BE2C (cell line): Measurements from ENCODE around the gene ZNF207.

Experiments used
- DNase-seq: peaks from one replicate; pipeline ENCODE4 v3.0.0-alpha.2; 2020
- H3K27me3 ChIP-seq: fragments of 250-450 bp; sonication (Bioruptor Pico); 2 replicates; pipeline ENCODE4 v1.5.1; 2020; ENCODE audit warnings: mild to moderate bottlenecking
- H3K36me3 ChIP-seq: fragments of 250-450 bp; sonication (Bioruptor Pico); 2 replicates; pipeline ENCODE4 v1.5.1; 2020; ENCODE audit warnings: mild to moderate bottlenecking
- H3K4me1 ChIP-seq: fragments of 250-450 bp; sonication (Bioruptor Pico); 2 replicates; pipeline ENCODE4 v1.5.1; 2020
- H3K4me3 ChIP-seq: 2 replicates; pipeline ENCODE4 v1.5.1; 2011; ENCODE audit warnings: low read depth, low read length
- H3K9me3 ChIP-seq: fragments of 250-450 bp; sonication (Bioruptor Pico); 2 replicates; pipeline ENCODE4 v1.5.1; 2020
- CTCF ChIP-seq: IDR thresholded peaks from 2 replicates; pipeline ENCODE4 v1.5.1; 2012; ENCODE audit warnings: mild to moderate bottlenecking, low read depth, low read length

ZNF207 gene

DNA sequence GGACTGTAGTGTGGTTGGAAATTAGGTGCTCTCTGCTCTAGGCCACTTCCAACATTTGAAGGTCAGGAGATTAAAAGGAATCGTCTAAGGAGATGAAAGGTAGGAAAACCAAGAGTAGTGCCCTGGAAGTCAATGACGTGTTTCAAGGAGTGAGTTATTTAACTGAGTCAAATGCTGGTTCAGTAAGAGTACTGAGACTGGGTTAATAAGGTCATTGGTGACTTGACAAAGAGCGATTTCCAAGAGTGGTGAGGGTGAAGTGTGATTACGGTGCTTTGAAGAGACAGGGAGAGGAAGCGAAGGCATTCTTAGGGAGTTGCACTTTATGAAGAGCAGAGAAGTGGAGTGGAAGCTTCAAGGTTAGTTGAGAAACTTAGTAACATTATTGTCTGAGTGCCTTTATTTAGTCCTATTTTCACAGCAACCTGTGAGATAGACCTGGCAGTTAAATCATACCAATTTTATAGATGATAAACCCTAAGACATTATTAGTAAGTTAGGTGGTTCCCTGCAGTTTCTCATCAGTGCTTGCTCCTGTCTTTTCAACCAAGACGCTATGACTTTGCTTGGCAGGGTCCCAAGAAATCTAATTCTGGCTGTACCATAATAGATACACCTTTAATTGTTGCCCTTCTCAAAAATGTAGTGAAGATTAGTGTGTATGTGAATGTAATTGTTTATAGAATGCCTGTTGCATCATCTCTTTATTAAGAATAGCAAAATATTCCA, 5.9 kb downstream of the ZNF207 start:
- no peak for TF ChIP-seq CTCF
- no peak overlapping the region for H3K4me3 ChIP-seq
- H3K27me3 ChIP-seq: no peaks in the 10 kb centered on the region
- peaks cover 52% of the 10 kb centered on the region for H3K36me3 ChIP-seq
- no peaks in the 10 kb centered on the region; the same call in 1 of the 2 replicates for H3K4me1 ChIP-seq
- DNase-seq: no peak
- H3K9me3 ChIP-seq: no peaks in the 10 kb centered on the region

DNA sequence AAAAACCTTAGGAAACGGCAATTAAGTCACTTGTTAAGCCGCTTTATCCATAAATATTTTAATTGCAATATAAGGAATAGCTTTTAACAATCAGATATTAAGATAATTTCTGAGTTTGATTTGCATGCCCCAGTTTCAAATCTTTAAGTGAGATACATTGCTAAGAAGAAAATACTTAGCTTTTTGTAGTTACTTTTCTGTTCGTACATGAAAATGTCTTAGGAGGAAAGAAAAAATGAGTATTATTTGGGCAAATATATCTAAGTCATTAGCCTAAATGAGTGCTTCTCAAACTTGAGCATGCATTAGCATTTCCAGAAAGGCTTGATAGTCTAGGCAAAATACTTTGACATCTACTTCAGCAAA, 6.4 kb downstream of the ZNF207 start:
- H3K9me3 ChIP-seq: no peaks in the 10 kb centered on the region
- H3K4me1 ChIP-seq: no peaks in the 10 kb centered on the region; the same call in 1 of the 2 replicates
- H3K27me3 ChIP-seq: no peaks in the 10 kb centered on the region
- TF ChIP-seq CTCF: no peak
- no peak for DNase-seq
- H3K4me3 ChIP-seq: no peak overlapping the region
- peaks cover 57% of the 10 kb centered on the region for H3K36me3 ChIP-seq

DNA sequence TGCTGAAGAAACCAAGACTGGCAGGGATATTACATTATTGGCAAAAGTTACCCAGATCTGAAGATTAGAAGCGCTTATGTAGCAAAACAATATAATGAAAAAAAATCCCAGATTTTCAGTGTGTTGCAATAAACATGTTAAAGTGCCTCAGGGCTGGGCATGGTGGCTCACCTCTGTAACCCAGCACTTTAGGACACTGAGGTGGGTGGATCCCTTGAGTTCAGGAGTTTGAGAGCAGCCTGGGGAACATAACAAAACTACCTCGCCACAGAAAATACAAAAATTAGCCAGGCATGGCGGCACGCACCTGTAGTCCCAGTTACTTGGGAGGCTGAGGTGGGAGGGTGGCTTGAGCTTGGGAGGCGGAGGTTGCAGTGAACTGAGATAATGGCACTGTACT, 6.8 kb downstream of the ZNF207 start:
- no peak overlapping the region for H3K4me3 ChIP-seq
- TF ChIP-seq CTCF: no peak
- no peaks in the 10 kb centered on the region; the same call in 1 of the 2 replicates for H3K4me1 ChIP-seq
- DNase-seq: no peak
- no peaks in the 10 kb centered on the region for H3K9me3 ChIP-seq
- H3K27me3 ChIP-seq: no peaks in the 10 kb centered on the region
- peaks cover 58% of the 10 kb centered on the region for H3K36me3 ChIP-seq

DNA sequence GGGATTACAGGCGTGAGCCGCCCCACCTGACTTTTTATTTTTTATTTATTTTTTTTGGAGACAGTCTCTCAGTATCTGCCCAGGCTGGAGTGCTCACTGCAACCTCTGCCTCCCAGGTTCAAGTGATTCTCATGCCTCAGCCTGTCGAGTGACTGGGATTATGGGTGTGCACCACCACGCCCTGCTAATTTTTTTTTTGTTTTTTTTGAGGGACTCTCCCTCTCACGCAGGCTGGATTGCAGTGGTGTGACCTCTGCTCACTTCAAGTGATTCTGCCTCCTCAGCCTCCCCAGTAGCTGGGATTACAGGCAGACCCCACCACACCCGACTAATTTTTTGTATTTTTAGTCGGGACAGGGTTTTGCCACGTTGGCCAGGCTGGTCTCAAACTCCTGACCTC, 7.7 kb downstream of the ZNF207 start:
- no peak for TF ChIP-seq CTCF
- Histone ChIP-seq H3K36me3 (peaks cover 54% of the 10 kb centered on the region), H3K9me3 (no peaks in the 10 kb centered on the region), H3K27me3 (no peaks in the 10 kb centered on the region), H3K4me1 (no peaks in the 10 kb centered on the region; the same call in 1 of the 2 replicates), H3K4me3 (no peak overlapping the region)
- no peak for DNase-seq

- no peaks in the 10 kb centered on the region for H3K4me1 ChIP-seq
- no peak for TF ChIP-seq CTCF
- H3K4me3 ChIP-seq: no peak overlapping the region
- H3K27me3 ChIP-seq: no peaks in the 10 kb centered on the region
- DNase-seq: no peak
- H3K9me3 ChIP-seq: no peaks in the 10 kb centered on the region
- H3K36me3 ChIP-seq: peaks cover 56% of the 10 kb centered on the region
Measured at GRCh38 chr17:32361270-32361669, 11.3 kb downstream of the ZNF207 start.

- TF ChIP-seq CTCF: no peak
- H3K4me1 ChIP-seq: no peaks in the 10 kb centered on the region
- no peaks in the 10 kb centered on the region for H3K27me3 ChIP-seq
- DNase-seq: no peak
- peaks cover 51% of the 10 kb centered on the region for H3K36me3 ChIP-seq
- no peaks in the 10 kb centered on the region for H3K9me3 ChIP-seq
- no peak overlapping the region for H3K4me3 ChIP-seq
Measured at GRCh38 chr17:32370426-32370825, 20.5 kb downstream of the ZNF207 start.
